ENCODE results near the gene NEURL1B. TPM values are rescaled to one million over a fixed set of nuclear protein-coding genes. Genes with fewer than 3 reads are reported as not detected.
A peak's percentile ranks its signal among the peaks of the same experiment; 100 is the strongest.

Gene NEURL1B
- total and polyA plus RNA-seq, 5 donors: 13.2 to 23.1 (median 17.7) TPM

- DNase-seq (no peak), ATAC-seq (peak in 1 of 2 donors; percentile 49)
- H3K4me1 ChIP-seq (ENCODE audit: control insufficient read depth, insufficient read depth, low read length): peaks cover 3% of the 10 kb centered on the region
- H3K27me3 ChIP-seq (ENCODE audit: control insufficient read depth, insufficient read depth): no peaks in the 10 kb centered on the region
- intact Hi-C loops (cut with DNase I): no loop called here
- 66% methylated on average over 6 of the region's 6 CpGs for WGBS
- H3K27ac ChIP-seq (ENCODE audit: low read length): peak overlapping the region; percentile 47
- no peaks in the 10 kb centered on the region for H3K9me3 ChIP-seq (ENCODE audit: control insufficient read depth, low read length)
- H3K4me3 ChIP-seq (ENCODE audit: low read length): no peak overlapping the region
Observed at GRCh38 chr5:172610643-172611042, 30.4 kb upstream of the NEURL1B start.

- H3K4me3 ChIP-seq (ENCODE audit: low read length): no peak overlapping the region
- intact Hi-C loops (cut with DNase I): no loop called here
- DNase-seq (peak; percentile 54 to 78 (median 69)), ATAC-seq (peak in 1 of 2 donors; percentile 43)
- 83% methylated on average over 8 of the region's 8 CpGs for WGBS
- no peaks in the 10 kb centered on the region for H3K9me3 ChIP-seq (ENCODE audit: control insufficient read depth, low read length)
- H3K27ac ChIP-seq (ENCODE audit: low read length): no peak overlapping the region
- peaks cover 3% of the 10 kb centered on the region for H3K4me1 ChIP-seq (ENCODE audit: control insufficient read depth, insufficient read depth, low read length)
- no peaks in the 10 kb centered on the region for H3K27me3 ChIP-seq (ENCODE audit: control insufficient read depth, insufficient read depth)
Observed at GRCh38 chr5:172611913-172612312, 29.1 kb upstream of the NEURL1B start.

- intact Hi-C loops (cut with DNase I): no loop called here
- no peaks in the 10 kb centered on the region for H3K27me3 ChIP-seq (ENCODE audit: control insufficient read depth, insufficient read depth)
- 86% methylated on average over 4 of the region's 4 CpGs for WGBS
- ATAC-seq: no peak
- DNase-seq: no peak
- peaks cover 3% of the 10 kb centered on the region for H3K4me1 ChIP-seq (ENCODE audit: control insufficient read depth, insufficient read depth, low read length)
- no peak overlapping the region for H3K4me3 ChIP-seq (ENCODE audit: low read length)
- no peak overlapping the region for H3K27ac ChIP-seq (ENCODE audit: low read length)
- H3K9me3 ChIP-seq (ENCODE audit: control insufficient read depth, low read length): no peaks in the 10 kb centered on the region
Observed at GRCh38 chr5:172612771-172613170, 28.3 kb upstream of the NEURL1B start.

GRCh38 chr5:172616136-172616535 is 24.9 kb upstream of the NEURL1B start:
- Histone ChIP-seq H3K4me3 (ENCODE audit: low read length) (no peak overlapping the region), H3K4me1 (ENCODE audit: control insufficient read depth, insufficient read depth, low read length) (no peaks in the 10 kb centered on the region), H3K27ac (ENCODE audit: low read length) (no peak overlapping the region), H3K27me3 (ENCODE audit: control insufficient read depth, insufficient read depth) (no peaks in the 10 kb centered on the region), H3K9me3 (ENCODE audit: control insufficient read depth, low read length) (no peaks in the 10 kb centered on the region)
- intact Hi-C loops (cut with DNase I): no loop called here
- ATAC-seq (no peak), DNase-seq (no peak)
- WGBS: 64% methylated on average over 5 of the region's 5 CpGs

GRCh38 chr5:172616730-172617129 is 24.3 kb upstream of the NEURL1B start:
- 53% methylated on average over 16 of the region's 16 CpGs for WGBS
- intact Hi-C loops (cut with DNase I): no loop called here
- Histone ChIP-seq H3K27ac (ENCODE audit: low read length) (peak overlapping the region; percentile 76), H3K9me3 (ENCODE audit: control insufficient read depth, low read length) (no peaks in the 10 kb centered on the region), H3K27me3 (ENCODE audit: control insufficient read depth, insufficient read depth) (no peaks in the 10 kb centered on the region), H3K4me1 (ENCODE audit: control insufficient read depth, insufficient read depth, low read length) (no peaks in the 10 kb centered on the region), H3K4me3 (ENCODE audit: low read length) (no peak overlapping the region)
- DNase-seq: peak; percentile 86 to 90 (median 87)
- peak; percentile 91 to 96 for ATAC-seq

GRCh38 chr5:172617817-172618216 is 23.2 kb upstream of the NEURL1B start:
- H3K4me3 ChIP-seq (ENCODE audit: low read length): no peak overlapping the region
- DNase-seq (no peak), ATAC-seq (no peak)
- 92% methylated on average over 26 of the region's 26 CpGs for WGBS
- no peaks in the 10 kb centered on the region for H3K9me3 ChIP-seq (ENCODE audit: control insufficient read depth, low read length)
- intact Hi-C loops (cut with DNase I): no loop called here
- H3K27ac ChIP-seq (ENCODE audit: low read length): no peak overlapping the region
- no peaks in the 10 kb centered on the region for H3K4me1 ChIP-seq (ENCODE audit: control insufficient read depth, insufficient read depth, low read length)
- H3K27me3 ChIP-seq (ENCODE audit: control insufficient read depth, insufficient read depth): no peaks in the 10 kb centered on the region

GRCh38 chr5:172618574-172619365 is 22.3 kb upstream of the NEURL1B start:
- Histone ChIP-seq H3K4me1 (ENCODE audit: control insufficient read depth, insufficient read depth, low read length) (no peaks in the 10 kb centered on the region), H3K9me3 (ENCODE audit: control insufficient read depth, low read length) (no peaks in the 10 kb centered on the region), H3K27ac (ENCODE audit: low read length) (no peak overlapping the region), H3K27me3 (ENCODE audit: control insufficient read depth, insufficient read depth) (no peaks in the 10 kb centered on the region), H3K4me3 (ENCODE audit: low read length) (no peak overlapping the region)
- intact Hi-C loops (cut with DNase I): no loop called here
- 95% methylated on average over 12 of the region's 12 CpGs for WGBS
- DNase-seq (no peak), ATAC-seq (no peak)

GRCh38 chr5:172620506-172620905 is 20.6 kb upstream of the NEURL1B start:
- no peaks in the 10 kb centered on the region for H3K27me3 ChIP-seq (ENCODE audit: control insufficient read depth, insufficient read depth)
- H3K27ac ChIP-seq (ENCODE audit: low read length): no peak overlapping the region
- H3K4me1 ChIP-seq (ENCODE audit: control insufficient read depth, insufficient read depth, low read length): no peaks in the 10 kb centered on the region
- DNase-seq: no peak
- intact Hi-C loops (cut with DNase I): no loop called here
- H3K4me3 ChIP-seq (ENCODE audit: low read length): no peak overlapping the region
- no peak for ATAC-seq
- no peaks in the 10 kb centered on the region for H3K9me3 ChIP-seq (ENCODE audit: control insufficient read depth, low read length)
- 70% methylated on average over 6 of the region's 6 CpGs for WGBS

GRCh38 chr5:172622091-172623046 is 18.7 kb upstream of the NEURL1B start:
- DNase-seq (no peak), ATAC-seq (peak in 1 of 2 donors; percentile 38)
- Histone ChIP-seq H3K27me3 (ENCODE audit: control insufficient read depth, insufficient read depth) (no peaks in the 10 kb centered on the region), H3K9me3 (ENCODE audit: control insufficient read depth, low read length) (no peaks in the 10 kb centered on the region), H3K4me1 (ENCODE audit: control insufficient read depth, insufficient read depth, low read length) (no peaks in the 10 kb centered on the region), H3K27ac (ENCODE audit: low read length) (no peak overlapping the region), H3K4me3 (ENCODE audit: low read length) (no peak overlapping the region)
- WGBS: 91% methylated on average over 22 of the region's 22 CpGs
- intact Hi-C loops (cut with DNase I): no loop called here

- 92% methylated on average over 9 of the region's 9 CpGs for WGBS
- H3K27ac ChIP-seq (ENCODE audit: low read length): no peak overlapping the region
Observed at GRCh38 chr5:172623313-172623980, 17.6 kb upstream of the NEURL1B start.

More at GRCh38 chr5:172623313-172623980, 17.6 kb upstream of the NEURL1B start:
- ATAC-seq: no peak
- H3K4me1 ChIP-seq (ENCODE audit: control insufficient read depth, insufficient read depth, low read length): no peaks in the 10 kb centered on the region
- no peaks in the 10 kb centered on the region for H3K27me3 ChIP-seq (ENCODE audit: control insufficient read depth, insufficient read depth)
- no peak overlapping the region for H3K4me3 ChIP-seq (ENCODE audit: low read length)
- no peak for DNase-seq
- H3K9me3 ChIP-seq (ENCODE audit: control insufficient read depth, low read length): no peaks in the 10 kb centered on the region
- intact Hi-C loops (cut with DNase I): no loop called here
